Measurements from ENCODE around the gene U2AF2.

DNA sequence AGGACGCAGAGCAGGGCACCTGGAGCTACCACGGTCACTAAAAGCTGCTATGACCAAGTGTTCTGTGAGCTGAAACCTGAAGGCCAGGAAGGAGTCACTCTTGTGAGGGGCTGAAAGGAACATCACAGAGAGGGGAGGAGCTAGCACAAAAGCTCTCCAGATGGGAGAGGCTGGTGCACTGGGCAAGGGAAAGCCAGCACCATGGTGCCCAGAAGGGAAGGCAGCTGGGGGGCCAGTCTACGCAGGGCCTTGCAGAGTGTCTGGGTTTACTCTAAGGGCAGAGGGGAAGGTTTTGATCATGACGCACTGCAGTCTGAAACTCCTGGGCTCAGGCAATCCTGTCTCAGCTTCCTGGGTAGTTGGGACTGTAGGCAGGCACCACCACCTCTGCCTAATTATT lies 18.1 kb upstream of the U2AF2 start:
- no peak for TF ChIP-seq ZSCAN20 (CRISPR knock-in tag; IDR thresholded peaks at IDR 0.05)
- TF ChIP-seq, protein P1, sequence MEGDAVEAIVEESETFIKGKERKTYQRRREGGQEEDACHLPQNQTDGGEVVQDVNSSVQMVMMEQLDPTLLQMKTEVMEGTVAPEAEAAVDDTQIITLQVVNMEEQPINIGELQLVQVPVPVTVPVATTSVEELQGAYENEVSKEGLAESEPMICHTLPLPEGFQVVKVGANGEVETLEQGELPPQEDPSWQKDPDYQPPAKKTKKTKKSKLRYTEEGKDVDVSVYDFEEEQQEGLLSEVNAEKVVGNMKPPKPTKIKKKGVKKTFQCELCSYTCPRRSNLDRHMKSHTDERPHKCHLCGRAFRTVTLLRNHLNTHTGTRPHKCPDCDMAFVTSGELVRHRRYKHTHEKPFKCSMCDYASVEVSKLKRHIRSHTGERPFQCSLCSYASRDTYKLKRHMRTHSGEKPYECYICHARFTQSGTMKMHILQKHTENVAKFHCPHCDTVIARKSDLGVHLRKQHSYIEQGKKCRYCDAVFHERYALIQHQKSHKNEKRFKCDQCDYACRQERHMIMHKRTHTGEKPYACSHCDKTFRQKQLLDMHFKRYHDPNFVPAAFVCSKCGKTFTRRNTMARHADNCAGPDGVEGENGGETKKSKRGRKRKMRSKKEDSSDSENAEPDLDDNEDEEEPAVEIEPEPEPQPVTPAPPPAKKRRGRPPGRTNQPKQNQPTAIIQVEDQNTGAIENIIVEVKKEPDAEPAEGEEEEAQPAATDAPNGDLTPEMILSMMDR (IDR thresholded peaks at IDR 0.05): no peak
- TF ChIP-seq MAZ (IDR thresholded peaks at IDR 0.05; ENCODE audit: borderline replicate concordance, low read depth, low read length): no peak
